ENCODE results near the gene HAO2. TPM values are rescaled to one million over a fixed set of nuclear protein-coding genes. Genes with fewer than 3 reads are reported as not detected.

Gene HAO2
- total RNA-seq, 1 donor from 2014 or later = not detected

- no peak for TF ChIP-seq CTCF (IDR thresholded peaks at IDR 0.05)
- Mint-ChIP-seq H3K36me3 (ENCODE audit: low read depth) (no peaks in the 10 kb centered on the region), H3K4me3 (ENCODE audit: unreplicated experiment) (no peak overlapping the region), H3K27ac (ENCODE audit: unreplicated experiment) (no peak overlapping the region), H3K27me3 (ENCODE audit: low read depth) (no peaks in the 10 kb centered on the region), H3K4me1 (ENCODE audit: low read depth) (no peaks in the 10 kb centered on the region), H3K9me3 (ENCODE audit: low read depth) (no peaks in the 10 kb centered on the region)
- no peak for DNase-seq (ENCODE audit: low spot score)
Measured at GRCh38 chr1:119338004-119338403, 30.6 kb upstream of the HAO2 start.

- Mint-ChIP-seq H3K4me1 (ENCODE audit: low read depth) (no peaks in the 10 kb centered on the region), H3K27ac (ENCODE audit: unreplicated experiment) (no peak overlapping the region), H3K4me3 (ENCODE audit: unreplicated experiment) (no peak overlapping the region), H3K36me3 (ENCODE audit: low read depth) (no peaks in the 10 kb centered on the region), H3K27me3 (ENCODE audit: low read depth) (no peaks in the 10 kb centered on the region), H3K9me3 (ENCODE audit: low read depth) (no peaks in the 10 kb centered on the region)
- no peak for DNase-seq (ENCODE audit: low spot score)
- no peak for TF ChIP-seq CTCF (IDR thresholded peaks at IDR 0.05)
Measured at GRCh38 chr1:119338757-119339156, 29.8 kb upstream of the HAO2 start.

GRCh38 chr1:119340861-119341261 is 27.7 kb upstream of the HAO2 start:
- Mint-ChIP-seq H3K4me1 (ENCODE audit: low read depth) (no peaks in the 10 kb centered on the region), H3K36me3 (ENCODE audit: low read depth) (no peaks in the 10 kb centered on the region), H3K9me3 (ENCODE audit: low read depth) (peaks cover 3% of the 10 kb centered on the region), H3K27ac (ENCODE audit: unreplicated experiment) (no peak overlapping the region), H3K27me3 (ENCODE audit: low read depth) (no peaks in the 10 kb centered on the region), H3K4me3 (ENCODE audit: unreplicated experiment) (no peak overlapping the region)
- DNase-seq (ENCODE audit: low spot score) = no peak
- no peak for TF ChIP-seq CTCF (IDR thresholded peaks at IDR 0.05)

DNA sequence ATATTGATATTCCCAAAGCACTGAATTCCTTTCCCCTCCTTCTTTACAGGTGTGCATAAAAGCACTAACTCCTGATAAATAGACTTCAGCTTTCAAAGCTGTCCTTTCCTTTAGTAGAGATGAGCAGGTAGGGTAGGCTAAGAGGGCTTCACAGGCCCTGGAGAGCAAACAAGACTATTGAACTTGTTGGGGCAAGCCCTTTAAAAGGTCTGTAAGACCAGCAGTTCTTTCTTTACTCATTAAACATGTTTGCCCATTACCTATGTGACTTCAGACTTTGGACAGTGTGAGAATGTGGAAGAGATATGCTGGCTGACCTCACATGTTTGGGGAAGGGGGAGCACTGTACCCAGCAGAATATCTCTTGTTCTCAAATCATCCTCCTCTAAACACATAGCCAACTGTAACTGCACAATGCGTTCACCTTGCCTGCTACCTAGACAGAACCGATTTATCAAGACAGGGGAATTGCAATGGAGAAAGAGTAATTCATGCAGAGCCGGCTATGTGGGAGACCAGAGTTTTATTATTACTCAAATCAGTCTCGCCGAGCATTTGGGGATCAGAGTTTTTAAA is 27.1 kb upstream of the HAO2 start:
- Mint-ChIP-seq H3K4me1 (ENCODE audit: low read depth) (no peaks in the 10 kb centered on the region), H3K4me3 (ENCODE audit: unreplicated experiment) (no peak overlapping the region), H3K27me3 (ENCODE audit: low read depth) (no peaks in the 10 kb centered on the region), H3K36me3 (ENCODE audit: low read depth) (no peaks in the 10 kb centered on the region), H3K9me3 (ENCODE audit: low read depth) (peaks cover 3% of the 10 kb centered on the region), H3K27ac (ENCODE audit: unreplicated experiment) (no peak overlapping the region)
- DNase-seq (ENCODE audit: low spot score) = no peak
- no peak for TF ChIP-seq CTCF (IDR thresholded peaks at IDR 0.05)

GRCh38 chr1:119345398-119345797 is 23.2 kb upstream of the HAO2 start:
- no peaks in the 10 kb centered on the region for H3K4me1 Mint-ChIP-seq (ENCODE audit: low read depth)
- no peaks in the 10 kb centered on the region for H3K27me3 Mint-ChIP-seq (ENCODE audit: low read depth)
- no peak overlapping the region for H3K4me3 Mint-ChIP-seq (ENCODE audit: unreplicated experiment)
- peaks cover 3% of the 10 kb centered on the region for H3K9me3 Mint-ChIP-seq (ENCODE audit: low read depth)
- no peak overlapping the region for H3K27ac Mint-ChIP-seq (ENCODE audit: unreplicated experiment)
- no peak for DNase-seq (ENCODE audit: low spot score)
- no peaks in the 10 kb centered on the region for H3K36me3 Mint-ChIP-seq (ENCODE audit: low read depth)
- TF ChIP-seq CTCF (IDR thresholded peaks at IDR 0.05) = no peak

Data from chondrocyte (in vitro differentiated cells).